Measurements from ENCODE around the gene GPBAR1.

Gene GPBAR1

DNA sequence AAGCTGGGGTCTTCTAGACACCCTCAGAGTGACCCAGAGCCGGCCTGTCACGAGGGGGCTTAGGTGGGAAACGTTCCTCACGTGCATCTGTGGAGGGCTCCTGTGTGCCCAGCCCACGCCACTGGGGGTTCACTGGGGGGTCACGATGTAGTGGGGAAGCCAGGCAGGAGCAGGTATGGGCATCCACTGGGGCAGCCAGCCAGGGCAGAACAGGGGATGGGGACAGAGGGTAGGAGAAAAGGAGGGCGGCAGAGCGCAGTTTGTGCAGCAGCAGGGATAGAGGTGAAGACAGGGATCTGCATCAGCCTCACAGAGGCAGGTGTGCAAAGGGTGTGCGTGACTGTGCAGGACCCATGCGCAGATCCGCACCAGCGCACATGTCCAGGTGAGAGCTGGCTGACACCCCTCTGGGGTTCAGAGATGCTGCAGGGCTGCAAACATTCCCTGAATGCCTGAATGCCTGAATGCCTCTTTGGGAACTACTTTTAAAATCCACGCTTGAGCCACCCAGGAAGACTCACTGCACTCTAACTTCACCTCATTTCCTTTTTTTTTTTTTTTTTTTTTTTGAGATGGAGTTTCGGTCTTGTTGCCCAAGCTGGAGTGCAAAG is 19.6 kb downstream of the GPBAR1 start:
- DNase-seq (ENCODE audit: low read depth): no peak
- no peak overlapping the region for H3K4me3 ChIP-seq (ENCODE audit: low read length)
- TF ChIP-seq CTCF (conservative IDR thresholded peaks at IDR 0.05; ENCODE audit: low read length): no peak

GRCh38 chr2:218281449-218281848 is 20.6 kb downstream of the GPBAR1 start:
- no peak for DNase-seq (ENCODE audit: low read depth)
- no peak overlapping the region for H3K4me3 ChIP-seq (ENCODE audit: low read length)
- TF ChIP-seq CTCF (conservative IDR thresholded peaks at IDR 0.05; ENCODE audit: low read length): no peak

- no peak overlapping the region for H3K4me3 ChIP-seq (ENCODE audit: low read length)
- peak; percentile 62 for DNase-seq (ENCODE audit: low read depth)
- no peak for TF ChIP-seq CTCF (conservative IDR thresholded peaks at IDR 0.05; ENCODE audit: low read length)
These were observed 21.6 kb downstream of the GPBAR1 start for GRCh38 chr2:218282173-218282991.

DNA sequence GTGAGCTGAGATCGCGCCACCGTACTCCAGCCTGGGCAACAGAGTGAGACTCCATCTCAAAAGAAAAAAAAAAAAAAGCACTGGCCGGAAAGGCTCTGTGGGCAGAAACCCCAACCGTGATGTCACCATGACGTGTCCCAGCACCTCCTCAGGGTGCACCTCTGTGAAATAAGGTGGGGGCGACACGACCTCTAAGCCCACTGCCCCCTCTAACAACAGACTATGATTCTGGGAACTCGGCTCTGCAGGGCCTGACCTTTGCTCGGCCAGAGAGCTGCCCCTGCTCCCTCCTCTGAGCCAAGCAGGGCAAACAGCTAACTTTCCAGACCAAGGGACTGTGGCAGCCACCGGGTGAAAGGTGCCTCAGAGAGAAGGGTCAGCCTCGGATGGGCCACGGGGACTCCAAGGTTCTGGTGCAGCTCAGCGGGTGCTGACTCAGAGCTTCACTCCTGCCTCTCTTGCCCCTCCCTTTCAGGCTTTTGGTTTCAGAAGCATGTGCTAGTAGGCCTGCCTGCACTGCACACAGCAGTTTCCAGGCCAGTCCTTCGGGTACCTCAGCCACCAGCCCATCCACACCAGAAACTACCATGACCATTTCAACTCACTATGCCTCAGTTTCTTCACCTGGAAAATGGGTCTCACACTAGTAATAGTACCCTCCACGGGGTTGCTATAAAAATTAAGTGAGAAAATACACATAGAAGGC is 23.4 kb downstream of the GPBAR1 start:
- H3K4me3 ChIP-seq (ENCODE audit: low read length): peak overlapping the region; percentile 39
- no peak for TF ChIP-seq CTCF (conservative IDR thresholded peaks at IDR 0.05; ENCODE audit: low read length)
- peak; percentile 76 for DNase-seq (ENCODE audit: low read depth)

DNA sequence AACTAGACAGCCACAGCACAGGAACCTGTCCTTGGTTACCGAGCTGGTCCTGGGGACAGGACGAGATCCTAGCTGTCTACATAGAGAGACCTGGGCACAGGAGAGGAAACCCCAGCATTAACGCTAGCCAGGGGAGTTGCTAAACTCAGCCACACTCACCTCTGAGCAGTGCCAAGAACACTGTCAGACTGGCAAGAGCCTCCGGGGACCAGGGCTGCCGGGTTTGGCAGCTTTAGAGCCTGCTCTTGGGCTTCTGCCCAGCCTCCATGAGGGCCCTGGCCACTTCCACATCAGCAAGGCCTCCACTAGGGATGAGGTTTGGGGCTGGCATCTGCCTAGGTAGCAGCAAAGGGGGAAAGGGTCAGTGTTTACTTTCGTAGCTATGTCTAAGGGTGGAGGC is 24.8 kb downstream of the GPBAR1 start:
- no peak for TF ChIP-seq CTCF (conservative IDR thresholded peaks at IDR 0.05; ENCODE audit: low read length)
- peak overlapping the region; percentile 64 for H3K4me3 ChIP-seq (ENCODE audit: low read length)
- DNase-seq (ENCODE audit: low read depth): peak; percentile 89

DNA sequence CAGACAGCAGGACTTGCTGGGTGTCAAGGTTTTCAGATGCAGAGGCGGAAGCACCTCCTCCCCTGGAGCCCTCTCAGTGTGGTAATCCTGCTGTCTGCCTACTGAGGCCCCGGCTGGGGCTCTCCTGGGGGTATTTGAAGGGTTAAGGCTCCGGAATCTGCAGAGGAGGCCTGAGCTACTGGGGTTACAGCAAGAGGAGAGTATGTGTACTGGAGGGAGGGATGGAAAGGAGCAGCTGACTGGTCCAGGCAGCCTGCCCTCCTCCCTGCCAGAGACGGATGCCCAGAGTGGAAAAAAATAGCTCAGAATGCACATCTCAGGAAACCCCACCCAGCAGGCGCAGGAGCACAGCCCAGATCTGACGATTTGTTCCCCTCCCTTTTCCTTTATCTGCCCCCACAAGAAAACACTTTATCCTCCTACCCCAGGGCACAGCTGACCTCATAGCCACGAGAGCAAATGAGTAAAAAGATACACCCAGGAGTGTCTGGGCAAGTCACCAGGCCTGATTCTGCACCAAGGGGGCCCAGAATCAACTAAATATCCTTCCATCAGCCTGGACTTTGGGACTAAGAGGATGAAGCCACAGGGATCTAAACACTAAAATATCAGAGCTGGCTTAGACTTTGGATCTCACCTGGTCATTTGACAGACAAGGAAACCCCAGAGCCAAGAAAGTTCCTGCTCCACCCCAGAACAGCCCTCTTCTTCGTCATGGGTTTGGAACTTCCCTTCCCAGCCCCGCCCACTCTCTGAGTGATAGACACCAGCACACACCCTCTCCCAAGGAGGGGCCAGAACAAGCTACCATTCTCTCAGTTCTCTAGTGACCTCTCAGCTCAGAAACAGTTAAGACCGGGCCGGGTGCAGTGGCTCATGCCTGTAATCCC is 26.0 kb downstream of the GPBAR1 start:
- peak; percentile 94 for DNase-seq (ENCODE audit: low read depth)
- H3K4me3 ChIP-seq (ENCODE audit: low read length): peak overlapping the region; percentile 64

More for the DNA sequence above, 26.0 kb downstream of the GPBAR1 start:
- TF ChIP-seq CTCF (conservative IDR thresholded peaks at IDR 0.05; ENCODE audit: low read length): no peak

Data from AG10803 (cell line).